Measurements from ENCODE around the gene PKDREJ. TPM values are rescaled to one million over a fixed set of nuclear protein-coding genes. Genes with fewer than 3 reads are reported as not detected.

PKDREJ gene
- total and polyA plus RNA-seq, 4 experiments from 2014 or later = not detected

GRCh38 chr22:46300491-46300890 lies 37.3 kb upstream of the PKDREJ start:
- no peaks in the 10 kb centered on the region for H3K9me3 ChIP-seq (ENCODE audit: control insufficient read depth in 1 of 2, low read length in 2 of 2)
- ChIA-PET CTCF (ENCODE audit: partially characterized antibody) (interaction anchor here (1.8 kb wide), 1 partner anchor 10 kb away, joined by 4 read pairs; no protein-coding TSS in a partner anchor), POLR2A (ENCODE audit: partially characterized antibody) (no interaction called here)
- Mint-ChIP-seq H3K9me3 (no peaks in the 10 kb centered on the region), H3K27ac (peak overlapping the region in 1 of 7 donors; percentile 4), H3K4me1 (peaks cover 12 to 19% (median 15%) of the 10 kb centered on the region in 4 donors), H3K4me3 (no peak overlapping the region), H3K27me3 (no peaks in the 10 kb centered on the region), H3K36me3 (peaks cover 0 to 4% of the 10 kb centered on the region in 2 donors)
- intact Hi-C loops (cut with micrococcal nuclease) = no loop called here
- no peaks in the 10 kb centered on the region for H3K27me3 ChIP-seq (ENCODE audit: insufficient read depth, low read length)
- H3K4me1 ChIP-seq (ENCODE audit: insufficient read depth, low read length) = peaks cover 18% of the 10 kb centered on the region
- no peaks in the 10 kb centered on the region for H3K36me3 ChIP-seq (ENCODE audit: insufficient read depth, low read length)
- no peak overlapping the region for H3K27ac ChIP-seq (ENCODE audit: low read depth, low read length)
- no peak for DNase-seq
- H3K4me3 ChIP-seq (ENCODE audit: low read length in 2 of 2) = no peak overlapping the region

GRCh38 chr22:46299101-46299500 lies 36.0 kb upstream of the PKDREJ start:
- ChIA-PET CTCF (ENCODE audit: partially characterized antibody) (interaction anchor here (0.7 to 1.8 kb wide), 6 partner anchors 11 to 293 kb away, joined by 3 to 5 read pairs (median 4); no protein-coding TSS in a partner anchor), POLR2A (ENCODE audit: partially characterized antibody) (no interaction called here)
- Mint-ChIP-seq H3K9me3 (no peaks in the 10 kb centered on the region), H3K27me3 (no peaks in the 10 kb centered on the region), H3K36me3 (peaks cover 0 to 7% of the 10 kb centered on the region in 2 donors), H3K4me1 (peaks cover 16 to 26% (median 20%) of the 10 kb centered on the region in 4 donors), H3K27ac (no peak overlapping the region), H3K4me3 (peak overlapping the region in 4 of 8 donors; percentile 9 to 46 (median 30))
- Histone ChIP-seq H3K4me3 (ENCODE audit: low read length in 2 of 2) (no peak overlapping the region), H3K27me3 (ENCODE audit: insufficient read depth, low read length) (no peaks in the 10 kb centered on the region), H3K27ac (ENCODE audit: low read depth, low read length) (no peak overlapping the region), H3K9me3 (ENCODE audit: control insufficient read depth in 1 of 2, low read length in 2 of 2) (no peaks in the 10 kb centered on the region), H3K36me3 (ENCODE audit: insufficient read depth, low read length) (no peaks in the 10 kb centered on the region), H3K4me1 (ENCODE audit: insufficient read depth, low read length) (peaks cover 19% of the 10 kb centered on the region)
- DNase-seq = no peak
- intact Hi-C loops (cut with micrococcal nuclease) = loop anchor here (5.0 kb wide), 1 partner anchor 287 kb away; no protein-coding TSS in a partner anchor

- peaks cover 14 to 26% (median 19%) of the 10 kb centered on the region in 4 donors for H3K4me1 Mint-ChIP-seq
- Histone ChIP-seq H3K27me3 (ENCODE audit: insufficient read depth, low read length) (no peaks in the 10 kb centered on the region), H3K36me3 (ENCODE audit: insufficient read depth, low read length) (no peaks in the 10 kb centered on the region), H3K27ac (ENCODE audit: low read depth, low read length) (no peak overlapping the region), H3K9me3 (ENCODE audit: control insufficient read depth in 1 of 2, low read length in 2 of 2) (no peaks in the 10 kb centered on the region), H3K4me3 (ENCODE audit: low read length in 2 of 2) (peak overlapping the region; percentile 17 to 63), H3K4me1 (ENCODE audit: insufficient read depth, low read length) (peaks cover 19% of the 10 kb centered on the region)
- H3K4me3 Mint-ChIP-seq = peak overlapping the region; percentile 75 to 89 (median 82)
- peak overlapping the region in 4 of 7 donors; percentile 3 to 85 (median 43) for H3K27ac Mint-ChIP-seq
- no peak for DNase-seq
- H3K36me3 Mint-ChIP-seq = peaks cover 3 to 10% of the 10 kb centered on the region in 2 donors
- H3K9me3 Mint-ChIP-seq = peaks cover 0 to 2% (median 0%) of the 10 kb centered on the region in 8 donors
- ChIA-PET POLR2A (ENCODE audit: partially characterized antibody) (interaction anchor here (1.3 to 2.9 kb wide), 4 partner anchors 47 to 284 kb away, joined by 3 to 44 read pairs (median 24); partner anchors contain the start of genes CDPF1 and PPARA), CTCF (ENCODE audit: partially characterized antibody) (interaction anchor here (1.7 to 2.1 kb wide), 2 partner anchors 19 to 39 kb away, joined by 6 to 8 read pairs; partner anchors contain the start of gene TRMU)
- no peaks in the 10 kb centered on the region for H3K27me3 Mint-ChIP-seq
- intact Hi-C loops (cut with micrococcal nuclease) = loop anchor here (5.0 kb wide), 1 partner anchor 285 kb away; no protein-coding TSS in a partner anchor
Measured at GRCh38 chr22:46297151-46297812, 34.1 kb upstream of the PKDREJ start.

- Histone ChIP-seq H3K36me3 (ENCODE audit: insufficient read depth, low read length) (no peaks in the 10 kb centered on the region), H3K27ac (ENCODE audit: low read depth, low read length) (peak within 1 kb of the TSS; percentile 81), H3K27me3 (ENCODE audit: insufficient read depth, low read length) (no peaks in the 10 kb centered on the region), H3K9me3 (ENCODE audit: control insufficient read depth in 1 of 2, low read length in 2 of 2) (no peaks in the 10 kb centered on the region), H3K4me3 (ENCODE audit: low read length in 2 of 2) (peak within 1 kb of the TSS; percentile 48 to 63), H3K4me1 (ENCODE audit: insufficient read depth, low read length) (peaks cover 19% of the 10 kb centered on the region)
- H3K27me3 Mint-ChIP-seq = no peaks in the 10 kb centered on the region
- H3K9me3 Mint-ChIP-seq = peaks cover 0 to 2% (median 0%) of the 10 kb centered on the region in 8 donors
- H3K4me1 Mint-ChIP-seq = peaks cover 14 to 26% (median 19%) of the 10 kb centered on the region in 4 donors
- H3K36me3 Mint-ChIP-seq = peaks cover 6 to 10% of the 10 kb centered on the region in 2 donors
- POLR2A ChIA-PET (ENCODE audit: partially characterized antibody) = interaction anchor here (0.6 to 2.9 kb wide), 16 partner anchors 10 to 284 kb away, joined by 3 to 44 read pairs (median 4); partner anchors contain the start of genes CDPF1, PPARA, TRMU and TTC38
- intact Hi-C loops (cut with micrococcal nuclease) = loop anchor here (1.0 to 5.0 kb wide), 5 partner anchors 39 to 284 kb away; partner anchors contain the start of genes CDPF1, PPARA and TRMU
- peak within 1 kb of the TSS; percentile 93 to 99 (median 98) for H3K27ac Mint-ChIP-seq
- DNase-seq = peak; percentile 94 to 97 (median 97)
- CTCF ChIA-PET (ENCODE audit: partially characterized antibody) = interaction anchor here (0.8 to 2.1 kb wide), 14 partner anchors 8 to 290 kb away, joined by 3 to 22 read pairs (median 4); partner anchors contain the start of genes CDPF1 and TRMU
- peak within 1 kb of the TSS; percentile 79 to 97 (median 91) for H3K4me3 Mint-ChIP-seq
Measured at GRCh38 chr22:46296257-46297150, 33.4 kb upstream of the PKDREJ start, which contains the start of gene GTSE1. TSS of gene GTSE1 (plus strand) at chr22:46296870. CDS start at chr22:46297401, 531 bp downstream.

GRCh38 chr22:46295277-46295971 lies 32.3 kb upstream of the PKDREJ start:
- peak overlapping the region; percentile 54 to 99 (median 93) for H3K27ac Mint-ChIP-seq
- Histone ChIP-seq H3K4me3 (ENCODE audit: low read length in 2 of 2) (peak overlapping the region; percentile 48 to 63), H3K27ac (ENCODE audit: low read depth, low read length) (peak overlapping the region; percentile 81), H3K4me1 (ENCODE audit: insufficient read depth, low read length) (peaks cover 19% of the 10 kb centered on the region), H3K9me3 (ENCODE audit: control insufficient read depth in 1 of 2, low read length in 2 of 2) (no peaks in the 10 kb centered on the region), H3K36me3 (ENCODE audit: insufficient read depth, low read length) (no peaks in the 10 kb centered on the region), H3K27me3 (ENCODE audit: insufficient read depth, low read length) (no peaks in the 10 kb centered on the region)
- H3K36me3 Mint-ChIP-seq = peaks cover 6 to 10% of the 10 kb centered on the region in 2 donors
- CTCF ChIA-PET (ENCODE audit: partially characterized antibody) = interaction anchor here (0.8 to 2.1 kb wide), 11 partner anchors 9 to 289 kb away, joined by 3 to 22 read pairs (median 4); partner anchors contain the start of genes CDPF1 and TRMU
- no peaks in the 10 kb centered on the region for H3K27me3 Mint-ChIP-seq
- intact Hi-C loops (cut with micrococcal nuclease) = loop anchor here (5.0 kb wide), 1 partner anchor 283 kb away; no protein-coding TSS in a partner anchor
- H3K4me1 Mint-ChIP-seq = peaks cover 14 to 26% (median 19%) of the 10 kb centered on the region in 4 donors
- peak overlapping the region; percentile 79 to 97 (median 91) for H3K4me3 Mint-ChIP-seq
- DNase-seq = no peak
- POLR2A ChIA-PET (ENCODE audit: partially characterized antibody) = interaction anchor here (1.0 to 2.9 kb wide), 12 partner anchors 9 to 259 kb away, joined by 3 to 44 read pairs (median 8); partner anchors contain the start of genes CDPF1, PPARA, TRMU and TTC38
- H3K9me3 Mint-ChIP-seq = peaks cover 0 to 2% (median 0%) of the 10 kb centered on the region in 8 donors

- peaks cover 6 to 10% of the 10 kb centered on the region in 2 donors for H3K36me3 Mint-ChIP-seq
- CTCF ChIA-PET (ENCODE audit: partially characterized antibody) = interaction anchor here (0.7 to 2.0 kb wide), 3 partner anchors 18 to 173 kb away, joined by 3 to 22 read pairs (median 4); no protein-coding TSS in a partner anchor
- peak overlapping the region in 6 of 7 donors; percentile 55 to 87 (median 83) for H3K27ac Mint-ChIP-seq
- peak overlapping the region in 5 of 8 donors; percentile 37 to 90 (median 60) for H3K4me3 Mint-ChIP-seq
- H3K4me1 ChIP-seq (ENCODE audit: insufficient read depth, low read length) = peaks cover 19% of the 10 kb centered on the region
- no peaks in the 10 kb centered on the region for H3K27me3 Mint-ChIP-seq
- intact Hi-C loops (cut with micrococcal nuclease) = loop anchor here (5.0 kb wide), 1 partner anchor 282 kb away; no protein-coding TSS in a partner anchor
- POLR2A ChIA-PET (ENCODE audit: partially characterized antibody) = interaction anchor here (2.4 to 2.9 kb wide), 2 partner anchors 27 to 259 kb away, joined by 14 to 18 read pairs; partner anchors contain the start of gene TTC38
- no peak overlapping the region for H3K27ac ChIP-seq (ENCODE audit: low read depth, low read length)
- no peak overlapping the region for H3K4me3 ChIP-seq (ENCODE audit: low read length in 2 of 2)
- no peaks in the 10 kb centered on the region for H3K27me3 ChIP-seq (ENCODE audit: insufficient read depth, low read length)
- no peak for DNase-seq
- H3K9me3 Mint-ChIP-seq = peaks cover 0 to 2% (median 0%) of the 10 kb centered on the region in 8 donors
- no peaks in the 10 kb centered on the region for H3K9me3 ChIP-seq (ENCODE audit: control insufficient read depth in 1 of 2, low read length in 2 of 2)
- peaks cover 14 to 26% (median 19%) of the 10 kb centered on the region in 4 donors for H3K4me1 Mint-ChIP-seq
- H3K36me3 ChIP-seq (ENCODE audit: insufficient read depth, low read length) = no peaks in the 10 kb centered on the region
Measured at GRCh38 chr22:46294784-46295183, 31.6 kb upstream of the PKDREJ start.
